GM18505 (cell line): ENCODE results near the gene RTF2.

Experiments
- ATAC-seq: cut with Tn5 transposase; IDR thresholded peaks from one replicate; pipeline ENCODE4 v1.9.1; 2021; ENCODE audit not compliant: unreplicated experiment
- POLR2A ChIP-seq: IDR thresholded peaks from 4 replicates; pipeline ENCODE4 v1.6.1; 2011; ENCODE audit warnings: borderline replicate concordance; ENCODE audit not compliant: insufficient read depth, insufficient read length; ENCODE audit errors: extremely low read depth

Gene RTF2

GRCh38 chr20:56469077-56469449 is 636 bp downstream of the RTF2 start:
- ATAC-seq: no peak
- no peak for TF ChIP-seq POLR2A

- TF ChIP-seq POLR2A: no peak
- ATAC-seq: no peak
Observed at GRCh38 chr20:56483970-56484369, 15.5 kb downstream of the RTF2 start.

GRCh38 chr20:56487216-56487615 is 18.8 kb downstream of the RTF2 start:
- ATAC-seq: no peak

GRCh38 chr20:56488566-56488965 is 20.1 kb downstream of the RTF2 start:
- ATAC-seq: no peak
- TF ChIP-seq POLR2A: no peak

More at GRCh38 chr20:56487216-56487615, 18.8 kb downstream of the RTF2 start:
- TF ChIP-seq POLR2A: no peak

- TF ChIP-seq POLR2A: no peak
- ATAC-seq: no peak
Observed at GRCh38 chr20:56501116-56501515, 32.7 kb downstream of the RTF2 start.

DNA sequence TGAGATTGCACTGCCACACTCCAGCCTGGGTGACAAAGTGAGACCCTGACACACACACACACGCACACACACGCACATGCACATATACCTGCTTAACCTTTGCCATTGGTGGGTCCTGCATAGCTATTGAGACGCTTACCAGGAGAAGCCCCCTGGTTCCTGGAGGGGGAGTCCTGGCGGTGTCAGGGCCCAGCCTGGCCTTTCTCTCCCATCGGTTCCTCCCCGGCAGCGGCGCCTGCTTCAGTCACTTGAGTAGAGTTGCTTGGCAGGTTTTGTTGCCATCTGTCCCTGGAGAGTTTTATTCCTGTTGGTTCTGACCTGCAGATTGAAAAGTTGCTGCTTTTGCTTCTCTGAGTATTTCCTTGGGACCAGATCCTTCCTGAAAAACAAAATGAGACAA is 35.5 kb downstream of the RTF2 start:
- no peak for TF ChIP-seq POLR2A
- no peak for ATAC-seq

GRCh38 chr20:56504373-56505005 is 36.1 kb downstream of the RTF2 start:
- ATAC-seq: no peak
- TF ChIP-seq POLR2A: no peak

DNA sequence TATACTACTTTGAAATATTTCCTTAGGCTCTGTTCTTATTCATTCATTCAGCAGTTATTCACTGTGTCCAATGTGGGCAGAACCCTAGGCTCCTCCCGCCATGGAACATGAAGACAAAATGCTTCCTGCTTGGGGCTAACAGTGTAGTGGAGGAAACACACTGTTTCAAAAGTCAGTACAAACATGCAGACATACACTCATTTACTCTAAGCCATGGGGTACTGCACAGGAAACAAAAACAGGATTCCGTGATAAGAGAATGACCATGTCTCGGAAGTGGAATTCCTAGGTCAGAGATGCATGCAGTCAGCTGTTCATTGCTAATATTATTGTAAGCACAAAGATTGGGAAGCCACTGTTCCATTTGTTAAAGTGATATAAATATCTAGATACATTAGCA is 37.7 kb downstream of the RTF2 start:
- no peak for TF ChIP-seq POLR2A
- no peak for ATAC-seq

GRCh38 chr20:56511926-56512325 is 43.5 kb downstream of the RTF2 start:
- ATAC-seq: no peak
- no peak for TF ChIP-seq POLR2A

DNA sequence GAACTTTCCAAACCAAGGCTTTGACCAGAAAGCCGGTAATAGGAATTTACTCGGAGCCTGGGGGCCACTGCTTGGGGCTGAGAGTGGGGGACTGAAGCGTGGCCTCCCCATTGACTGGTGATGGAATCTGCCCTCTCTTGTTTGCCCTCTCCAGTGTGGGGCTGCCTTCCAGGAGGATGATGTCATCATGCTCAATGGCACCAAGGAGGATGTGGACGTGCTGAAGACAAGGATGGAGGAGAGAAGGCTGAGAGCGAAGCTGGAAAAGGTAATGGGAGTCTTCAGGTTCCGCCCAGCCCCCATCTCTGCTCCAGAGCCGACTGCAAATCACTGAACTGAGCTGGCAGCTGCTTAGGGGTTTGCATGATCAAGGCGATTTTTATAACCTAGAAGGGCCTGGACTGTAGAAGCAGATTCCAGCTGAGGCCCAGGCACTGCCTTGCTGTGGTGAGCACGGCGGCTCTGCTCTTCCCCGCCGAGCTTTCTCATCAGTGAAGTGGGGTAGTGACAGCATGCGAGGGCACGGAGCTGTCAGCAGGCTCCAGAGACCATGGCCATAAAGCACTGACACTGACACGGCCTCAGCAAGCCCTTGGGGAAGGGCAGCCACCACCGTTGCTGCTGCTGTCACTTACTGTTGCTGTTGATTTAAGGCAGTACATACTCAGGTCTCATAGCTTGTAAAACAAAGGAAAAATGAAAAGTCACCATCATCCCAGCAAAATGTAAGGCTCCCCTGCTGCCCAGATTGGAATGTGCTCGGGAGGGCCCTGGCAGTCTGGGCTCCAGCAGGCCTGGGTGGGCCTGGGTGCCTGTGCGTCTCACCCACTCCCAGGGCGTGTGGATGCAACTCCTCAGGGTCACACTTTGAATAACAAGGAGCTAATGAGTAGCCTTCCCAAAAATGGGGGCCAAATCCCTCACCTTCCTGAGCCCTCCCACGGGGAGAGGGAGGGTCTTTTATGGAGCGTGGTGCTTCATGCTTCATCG is 45.0 kb downstream of the RTF2 start:
- ATAC-seq: no peak

GRCh38 chr20:56516631-56517030 is 48.2 kb downstream of the RTF2 start:
- no peak for TF ChIP-seq POLR2A

More for the DNA sequence above, 45.0 kb downstream of the RTF2 start:
- no peak for TF ChIP-seq POLR2A

DNA sequence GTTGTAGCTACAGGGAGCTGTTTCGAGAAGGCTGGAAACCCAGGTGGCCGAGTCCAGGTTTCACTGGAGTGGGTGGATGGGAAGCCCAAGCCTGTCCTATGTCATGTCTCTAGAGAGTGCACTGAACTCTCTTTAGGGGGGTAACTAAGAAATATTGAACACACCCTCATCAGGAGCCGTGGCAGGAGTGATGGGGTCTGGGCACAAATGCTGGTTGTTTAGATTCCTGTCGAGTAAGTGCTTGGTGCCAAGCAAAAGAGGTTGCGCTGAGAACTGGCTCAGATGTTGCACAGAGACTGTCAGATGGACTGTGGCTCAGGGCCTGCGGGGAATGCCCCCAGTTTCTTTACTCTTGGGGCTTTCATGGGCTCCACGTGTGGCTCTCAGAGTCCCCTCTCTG is 48.8 kb downstream of the RTF2 start:
- TF ChIP-seq POLR2A: no peak
- ATAC-seq: no peak

More at GRCh38 chr20:56516631-56517030, 48.2 kb downstream of the RTF2 start:
- no peak for ATAC-seq

DNA sequence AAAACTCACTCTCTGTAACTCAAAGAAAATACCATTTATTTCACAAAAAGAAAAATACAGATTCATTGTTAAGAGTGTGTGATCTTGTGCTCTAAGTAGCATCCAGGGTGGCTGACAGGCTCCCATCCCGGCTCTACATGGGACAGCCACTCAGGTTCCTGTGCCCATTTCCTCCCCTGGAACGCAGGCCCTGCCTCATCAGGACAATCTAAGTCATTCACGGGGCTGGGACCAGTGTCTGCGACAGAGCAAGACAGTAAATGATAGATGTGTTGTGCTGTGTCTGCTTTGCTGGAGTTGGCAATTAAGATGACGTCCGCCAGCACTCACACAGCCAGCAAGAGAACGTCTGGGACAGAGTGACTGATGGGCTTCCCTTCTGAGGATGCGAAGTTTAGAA is 49.2 kb downstream of the RTF2 start:
- TF ChIP-seq POLR2A: no peak
- ATAC-seq: no peak

DNA sequence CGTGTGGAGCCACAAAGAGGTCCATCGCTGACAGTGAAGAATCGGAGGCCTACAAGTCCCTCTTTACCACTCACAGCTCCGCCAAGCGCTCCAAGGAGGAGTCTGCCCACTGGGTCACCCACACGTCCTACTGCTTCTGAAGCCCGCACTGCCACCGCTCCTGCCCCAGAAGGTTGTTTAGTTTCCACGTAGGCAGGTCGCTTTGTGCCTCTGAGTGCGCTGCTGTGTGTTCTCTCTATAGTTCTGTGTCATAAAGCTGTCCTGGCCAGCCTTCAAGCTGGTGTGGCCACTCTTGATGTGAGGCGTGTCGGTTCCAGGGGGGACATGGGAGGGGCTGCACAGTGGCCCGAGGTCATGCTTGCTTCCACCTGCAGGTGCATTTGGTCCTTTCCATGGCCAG is 49.7 kb downstream of the RTF2 start:
- no peak for ATAC-seq

More for the DNA sequence above, 49.7 kb downstream of the RTF2 start:
- TF ChIP-seq POLR2A: no peak
